SU-DHL-6 (cell line): ENCODE measurements around the gene DTWD1.

ENCODE experiments used
- CTCF ChIP-seq: fragments of 200-600 bp; sonication (generic); IDR thresholded peaks from one replicate; pipeline ENCODE4 v1.5.1; 2017; ENCODE audit warnings: antibody characterized with exemption, mild to moderate bottlenecking, low read length, moderate library complexity; ENCODE audit not compliant: insufficient read depth, poor library complexity, severe bottlenecking
- EZH2phosphoT487 ChIP-seq: fragments of 200-600 bp; sonication (generic), shearing (Covaris generic); conservative IDR thresholded peaks from 2 replicates; pipeline ENCODE4 v1.6.1; 2018; ENCODE audit warnings: mild to moderate bottlenecking, antibody characterized with exemption, low read length, moderate library complexity, mixed read lengths

- TF ChIP-seq CTCF (no peak), EZH2phosphoT487 (no peak)
Measured at GRCh38 chr15:49625460-49626036, 4.7 kb downstream of the DTWD1 start.
